Fibroblast of skin of back (primary cell): ENCODE measurements around the gene PROB1.
"Not testable (repeated sequence)": the region's sequence is repeated elsewhere in the genome, so short reads cannot be mapped to it uniquely, and the experiment has no call there.

Source experiments
- DNase-seq: peaks from one replicate; pipeline ENCODE4 v3.0.0-alpha.2; 2013

PROB1 gene

DNA sequence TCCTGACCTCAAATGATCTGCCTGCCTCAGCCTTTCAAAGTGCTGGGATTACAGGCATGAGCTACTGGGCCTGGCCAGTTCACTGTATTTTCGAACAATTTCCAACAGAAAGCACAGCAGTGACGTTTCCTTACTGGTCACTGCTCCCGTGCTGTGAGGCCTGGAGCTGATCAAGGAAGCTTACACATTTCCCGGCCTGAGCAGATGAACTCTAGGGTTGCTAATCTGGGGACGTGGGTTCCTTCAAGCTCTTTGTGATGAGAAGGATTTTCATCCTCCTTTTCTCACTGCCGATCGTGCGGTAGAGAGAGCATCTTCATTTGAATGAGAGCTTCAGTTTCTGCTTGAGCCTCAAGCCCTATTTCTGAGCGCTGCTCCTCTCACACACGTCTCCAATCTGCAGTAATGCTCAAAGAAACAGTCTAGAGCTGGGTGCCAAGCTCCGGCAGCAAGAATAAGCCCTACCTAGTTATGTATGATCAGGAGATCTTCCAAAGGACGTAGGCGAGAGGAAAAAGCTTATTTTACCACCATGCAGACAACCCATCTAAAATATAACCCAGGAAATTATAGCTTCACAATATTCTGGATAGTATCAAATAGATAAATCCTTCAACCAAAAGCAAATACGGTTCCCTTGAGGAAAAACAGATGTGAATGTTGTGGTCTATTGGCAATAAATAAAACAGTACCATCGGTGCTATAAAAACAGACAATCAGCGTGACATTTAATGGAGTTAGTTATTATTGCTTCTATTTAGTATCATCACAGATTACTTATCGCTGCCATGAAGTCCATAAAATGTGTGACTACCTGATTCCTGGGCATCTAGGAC lies 16.3 kb upstream of the PROB1 start:
- no peak for DNase-seq

- DNase-seq, result no peak
Observed at GRCh38 chr5:139410121-139410992, 15.5 kb upstream of the PROB1 start.

DNA sequence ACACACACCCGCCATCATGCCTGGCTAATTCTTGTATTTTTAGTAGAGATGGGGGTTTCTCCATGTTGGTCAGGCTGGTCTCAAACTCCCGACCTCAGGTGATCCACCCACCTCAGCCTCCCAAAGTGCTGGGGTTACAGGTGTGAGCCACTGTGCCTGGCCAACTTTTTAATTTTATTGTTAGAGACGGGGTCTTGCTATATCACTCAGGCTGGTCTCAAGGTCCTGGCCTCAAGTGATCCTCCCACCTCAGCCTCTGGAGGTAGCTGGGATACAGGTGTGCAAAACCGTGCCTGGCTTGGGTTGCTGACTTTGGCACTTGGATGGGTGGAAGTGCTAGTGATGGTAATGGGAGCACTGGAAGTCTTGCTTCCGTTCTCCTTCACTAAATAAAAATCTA lies 14.2 kb upstream of the PROB1 start:
- DNase-seq, result not testable (repeated sequence)

- DNase-seq, result no peak
Observed at GRCh38 chr5:139408191-139408590, 13.3 kb upstream of the PROB1 start.

DNA sequence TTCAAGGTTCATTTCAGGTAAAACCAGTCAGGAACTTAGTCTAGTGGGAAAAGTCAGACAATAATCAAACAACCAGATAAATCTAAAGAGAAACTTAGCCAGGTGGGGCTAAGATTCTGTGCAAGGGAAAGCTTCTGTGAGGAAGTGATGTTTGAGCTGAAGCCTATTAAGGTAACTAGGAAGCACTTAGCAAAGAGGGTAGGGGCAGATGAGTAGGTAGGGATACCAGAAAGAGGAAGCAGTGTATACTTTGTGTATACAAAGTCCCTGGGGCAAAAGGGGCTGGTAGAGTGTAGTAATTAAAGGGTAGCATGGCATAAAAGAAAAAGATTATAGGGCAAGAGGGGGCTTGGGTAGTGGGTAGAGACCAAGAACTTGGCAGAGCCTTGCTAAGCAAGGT lies 12.6 kb upstream of the PROB1 start:
- DNase-seq, result no peak

DNA sequence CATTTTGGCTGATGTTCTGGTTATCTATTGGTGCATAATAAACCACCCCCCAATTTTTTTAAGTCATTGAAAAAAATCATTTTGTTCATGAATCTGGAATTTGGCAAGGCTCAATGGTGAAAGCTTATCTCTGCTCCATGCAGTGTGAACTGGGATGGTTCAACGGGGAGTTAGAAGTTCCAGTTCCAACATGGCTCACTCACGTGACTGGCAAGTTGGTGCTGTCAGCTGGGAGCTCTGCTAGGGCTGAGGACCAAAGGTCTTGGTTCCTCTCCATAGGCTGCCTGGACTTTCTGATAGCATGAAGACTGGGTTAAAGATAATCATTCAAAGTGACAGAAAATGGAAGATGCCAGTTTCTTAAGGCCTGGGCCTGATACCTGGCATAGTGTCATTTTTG lies 12.1 kb upstream of the PROB1 start:
- DNase-seq, result no peak

DNA sequence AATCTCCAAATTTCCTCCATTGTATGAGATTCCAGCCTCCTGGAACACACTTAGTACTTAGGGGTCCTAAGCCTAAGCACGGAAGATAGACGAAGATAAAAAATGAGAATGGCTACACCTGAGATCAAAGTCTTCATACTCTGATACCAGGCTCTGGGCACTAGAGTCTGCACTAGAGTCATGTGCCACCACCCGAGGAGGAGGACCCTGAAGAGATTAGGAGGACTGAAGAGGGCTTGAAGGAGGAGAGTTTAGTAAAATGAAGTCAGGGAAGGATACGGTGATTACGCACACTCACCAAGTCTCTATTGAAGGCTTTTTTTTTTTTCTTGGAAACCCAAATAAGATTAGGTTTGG lies 9.6 kb upstream of the PROB1 start:
- no peak for DNase-seq

DNA sequence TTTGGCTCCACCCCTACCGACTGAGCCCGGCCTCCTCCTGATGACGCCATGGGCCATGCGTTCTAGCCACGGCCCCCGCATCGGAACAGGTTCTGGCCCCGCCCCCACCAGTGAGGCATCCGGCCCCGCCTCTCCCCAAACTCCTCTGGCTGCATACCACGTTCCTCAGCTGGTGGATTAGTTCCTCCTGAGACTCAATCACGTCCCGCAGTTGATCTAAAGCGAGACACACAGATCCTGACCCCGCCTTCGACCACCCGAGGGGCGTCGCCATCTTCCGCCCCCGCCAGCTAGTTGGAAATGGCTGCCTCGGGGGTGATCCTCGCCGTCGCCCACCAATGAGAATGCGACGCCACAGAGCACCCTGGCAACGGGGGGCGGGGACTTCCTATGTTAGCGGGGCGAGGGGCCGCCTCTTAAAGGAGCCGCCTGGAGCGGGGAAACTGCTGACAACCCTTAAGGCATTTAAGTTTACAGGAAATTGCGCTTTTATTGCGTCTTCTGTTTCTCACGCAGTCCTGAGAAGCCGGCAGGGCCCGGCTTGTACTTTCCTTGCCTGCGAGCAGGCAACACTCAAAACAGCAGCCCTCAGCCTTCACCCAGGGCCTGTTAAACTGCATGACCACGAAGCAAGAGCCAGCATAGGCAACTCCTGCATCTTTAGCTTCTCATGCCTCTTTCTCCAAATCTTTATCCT lies 9.0 kb upstream of the PROB1 start, which contains the start of gene SPATA24:
TSS of gene SPATA24 (minus strand) at position 303 of the 697 bp plus-strand sequence. CDS start at position 274, 29 bp downstream.
- peak; percentile 97 for DNase-seq

DNA sequence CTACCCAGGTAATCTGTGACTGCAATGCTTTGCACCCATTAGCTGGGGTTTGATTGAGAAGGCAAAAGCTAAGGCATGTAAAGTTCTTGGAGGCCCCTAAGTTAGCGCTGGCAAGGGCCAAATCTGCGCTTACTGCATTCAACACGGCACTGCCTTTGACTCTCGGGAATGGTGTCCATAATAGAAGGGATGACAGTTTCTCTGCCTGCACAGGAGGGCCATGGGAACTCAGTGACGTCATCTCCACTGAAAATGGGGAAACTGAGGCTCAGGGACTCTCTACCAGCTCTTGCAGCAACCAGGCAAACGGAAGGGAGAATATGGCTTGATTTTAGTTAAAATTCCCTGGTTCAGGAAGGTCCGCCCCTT lies 8.5 kb upstream of the PROB1 start:
- no peak for DNase-seq

GRCh38 chr5:139402561-139403158 lies 7.8 kb upstream of the PROB1 start:
- no peak for DNase-seq

DNA sequence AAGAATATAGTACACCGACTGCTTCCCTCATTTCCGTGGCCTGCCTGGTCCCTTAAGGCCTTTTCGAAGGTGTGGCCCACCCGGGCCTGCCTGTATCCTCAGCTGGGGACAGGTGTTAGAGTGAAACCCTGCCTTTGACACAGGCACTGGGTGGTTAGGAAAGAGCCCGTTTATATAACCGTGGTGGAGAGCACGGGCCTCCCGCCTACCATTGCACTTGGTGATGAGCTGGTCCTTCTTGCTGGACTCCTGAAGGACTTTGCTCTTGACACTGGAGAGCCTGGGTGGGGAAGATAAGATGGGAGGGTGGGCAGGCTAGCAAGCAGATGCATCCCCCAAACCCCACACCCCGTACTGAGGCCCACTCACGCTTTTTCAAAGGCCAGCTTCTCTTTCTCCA lies 6.6 kb upstream of the PROB1 start:
- DNase-seq, result no peak

- DNase-seq, result no peak
Observed at GRCh38 chr5:139399501-139400121, 4.7 kb upstream of the PROB1 start.

GRCh38 chr5:139397921-139398320 lies 3.0 kb upstream of the PROB1 start:
- peak; percentile 47 for DNase-seq

DNA sequence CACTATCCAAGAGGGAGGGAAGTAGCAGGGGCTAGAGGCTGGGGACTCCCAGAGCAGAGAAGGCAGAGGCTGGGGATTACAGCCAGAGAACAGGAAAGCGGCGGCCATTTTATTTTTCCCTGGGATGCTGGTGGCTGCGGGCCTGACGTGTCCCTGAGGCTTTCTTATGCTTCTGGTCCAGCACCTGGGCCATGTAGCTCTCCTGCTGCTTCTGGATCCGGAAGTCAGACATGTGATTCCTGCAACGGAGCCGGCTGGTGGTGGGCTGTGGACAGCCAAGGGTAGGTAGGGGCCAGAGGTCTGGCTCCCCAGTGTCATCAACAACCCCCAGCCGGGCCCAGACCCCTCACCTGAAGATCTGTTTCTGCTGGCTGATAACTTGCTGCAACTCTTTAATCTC lies 1.8 kb upstream of the PROB1 start:
- no peak for DNase-seq

GRCh38 chr5:139395844-139396640 lies 1.1 kb upstream of the PROB1 start:
- no peak for DNase-seq

DNA sequence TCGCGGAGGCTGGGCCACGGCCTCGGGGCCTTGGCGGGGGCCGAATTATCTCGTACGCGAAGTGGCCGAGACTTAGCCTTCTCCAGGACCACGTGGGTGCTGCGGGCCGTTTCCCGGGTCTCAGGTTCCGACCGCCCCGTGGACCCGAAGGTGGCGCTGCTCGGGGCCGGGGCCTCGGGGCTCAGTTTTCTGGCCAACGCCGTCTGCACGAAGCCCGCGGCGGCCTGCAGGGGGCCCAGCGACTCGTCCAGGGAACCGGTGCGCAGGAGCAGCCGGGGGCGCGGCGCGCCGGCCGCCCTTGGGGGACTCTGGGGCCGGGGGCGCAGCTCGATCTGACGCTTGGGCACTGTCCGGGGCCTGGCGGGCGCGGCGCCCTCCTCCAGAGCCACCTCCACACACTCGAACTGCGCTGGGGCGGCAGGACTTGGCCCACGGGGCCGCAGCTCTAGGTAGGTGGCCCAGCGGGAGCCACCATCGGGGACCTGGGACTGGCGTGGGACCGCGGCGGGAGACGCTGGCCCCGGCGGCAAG lies 716 bp downstream of the PROB1 start:
- no peak for DNase-seq

DNA sequence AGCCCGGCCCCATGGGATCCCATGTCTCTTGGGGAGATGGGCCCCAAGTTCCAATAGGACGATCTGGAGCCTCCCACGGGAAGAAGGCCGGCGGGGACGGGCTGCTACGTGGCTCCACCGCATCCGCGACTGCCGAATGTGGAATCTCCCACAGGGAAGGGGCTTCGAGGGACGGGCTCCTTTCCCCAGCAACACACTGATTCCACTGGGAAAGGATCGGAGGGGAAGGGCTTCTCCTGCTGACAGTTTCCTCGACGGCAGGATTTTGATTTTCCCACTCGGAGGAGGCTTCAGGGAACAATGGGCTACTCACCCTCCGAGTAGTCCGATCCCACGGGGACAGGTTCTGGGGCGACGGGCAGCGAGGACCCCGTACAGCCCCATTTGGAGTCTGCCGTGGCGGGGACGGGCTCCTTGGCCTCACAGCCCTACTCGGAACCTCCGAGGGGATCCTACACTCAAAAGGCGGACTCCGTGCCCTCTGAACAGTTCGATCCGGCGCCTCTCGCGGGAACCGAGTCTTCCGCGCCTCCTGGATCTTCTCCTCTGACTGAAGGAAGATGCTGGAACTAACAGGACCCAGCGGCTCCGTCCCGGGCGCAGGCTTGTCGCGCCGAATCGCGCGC lies 1.3 kb downstream of the PROB1 start:
- DNase-seq, result no peak

DNA sequence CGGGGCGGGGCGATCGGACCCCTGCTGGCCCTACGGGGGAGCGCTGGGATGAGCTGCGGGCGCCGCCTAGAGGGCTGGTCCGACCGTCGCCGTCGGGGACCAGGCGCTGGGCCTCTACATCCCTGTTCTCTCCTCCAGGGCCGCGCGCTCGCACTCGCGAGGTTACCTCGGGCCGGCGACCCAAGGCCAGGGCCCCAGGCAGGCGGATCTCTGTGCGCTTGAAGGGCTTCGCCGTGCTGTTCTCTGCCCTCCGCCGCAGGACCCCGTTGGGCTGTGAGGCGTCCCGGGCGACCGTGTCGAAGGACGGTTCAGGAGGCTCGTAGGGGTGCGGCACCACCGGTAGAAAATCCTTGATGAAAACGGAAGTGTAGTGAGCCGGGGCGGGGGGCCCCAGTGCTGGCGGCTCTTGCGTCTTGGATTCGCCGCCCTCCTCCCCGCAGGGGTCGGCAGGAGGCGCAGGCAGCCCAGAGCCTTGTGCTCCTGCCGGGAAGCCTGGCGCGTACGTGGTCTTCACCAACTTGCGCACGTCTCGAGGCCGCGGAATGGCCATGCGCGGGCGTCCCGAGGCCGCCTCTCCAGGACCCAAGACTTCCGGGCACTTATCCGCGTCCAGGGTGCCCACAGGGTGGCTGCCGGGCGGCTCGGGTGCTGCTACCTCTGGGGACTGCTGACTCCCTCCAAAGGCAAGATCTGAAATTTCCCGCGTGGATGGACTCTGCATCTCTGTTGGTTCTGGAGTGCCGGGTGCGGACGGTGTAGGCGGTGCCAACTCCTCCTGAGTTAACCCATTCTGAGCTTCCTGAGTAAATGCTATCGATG lies 2.0 kb downstream of the PROB1 start:
- DNase-seq, result peak; percentile 64

DNA sequence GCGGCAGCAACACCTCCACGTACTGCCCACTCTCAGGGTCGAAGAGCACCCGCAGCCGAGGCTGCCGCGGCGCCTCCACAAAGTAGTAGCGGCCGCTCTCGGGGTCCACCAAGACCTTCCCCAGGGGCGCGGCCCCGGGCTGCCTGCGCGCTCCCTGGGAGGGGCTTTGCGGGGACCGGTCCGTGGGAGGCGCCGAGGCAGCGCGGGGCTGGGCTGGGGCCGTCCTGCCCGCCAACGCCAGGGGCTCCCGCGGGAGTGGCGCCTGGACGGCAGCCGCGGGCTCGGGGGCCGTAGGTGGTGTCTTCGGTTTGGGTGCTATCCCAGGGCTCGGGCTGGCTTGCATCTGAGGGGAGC lies 2.6 kb downstream of the PROB1 start:
- DNase-seq, result no peak
